Measurements from ENCODE around the gene GBE1. TPM values are rescaled to one million over a fixed set of nuclear protein-coding genes. Genes with fewer than 3 reads are reported as not detected.

Gene GBE1
- polyA plus RNA-seq, 1 of the 3 experiments (the other 2 are of a cell fraction): 14.2 TPM

DNA sequence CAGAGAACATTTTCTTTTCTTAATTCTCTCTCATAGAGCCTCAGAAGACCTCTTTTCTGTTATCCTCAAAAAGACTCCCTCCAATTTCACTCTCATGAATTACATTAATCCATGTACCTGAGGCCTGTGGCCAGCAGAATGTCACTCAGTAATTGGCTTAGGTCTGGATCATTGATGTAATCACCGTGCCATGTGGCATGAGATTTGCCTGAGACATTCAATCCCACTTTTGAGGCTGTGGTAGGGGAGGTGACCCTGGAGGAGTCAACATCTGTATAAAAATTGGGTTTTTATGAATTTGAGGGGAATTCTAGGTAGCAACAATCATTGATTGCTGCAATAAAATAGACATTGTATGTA is 295.3 kb downstream of the GBE1 start:
- Histone ChIP-seq H3K9me2 (no peaks in the 10 kb centered on the region), H3K4me2 (no peak overlapping the region), H3F3A (replicated peaks; ENCODE audit: insufficient read depth) (no peaks in the 10 kb centered on the region), H4K20me1 (ENCODE audit: insufficient read depth) (no peaks in the 10 kb centered on the region), H2AFZ (ENCODE audit: low read depth) (no peak overlapping the region), H3K9ac (no peak overlapping the region), H3K4me1 (ENCODE audit: control insufficient read depth in 1 of 2, insufficient read depth in 2 of 2, low read depth in 1 of 2, low read length in 1 of 2) (peaks cover 0 to 11% of the 10 kb centered on the region in 2 experiments; a peak in 2 of 4 replicates), H3K79me2 (ENCODE audit: insufficient read depth) (no peaks in the 10 kb centered on the region), H3K9me3 (no peaks in the 10 kb centered on the region), H3K27me3 (ENCODE audit: insufficient read depth) (no peaks in the 10 kb centered on the region), H3K27ac (ENCODE audit: low read depth in 2 of 2, low read length in 1 of 2) (no peak overlapping the region), H3K36me3 (replicated peaks in 1 of 2; ENCODE audit: control insufficient read depth in 1 of 2, insufficient read depth in 2 of 2, low read length in 1 of 2) (no peaks in the 10 kb centered on the region), H3K4me3 (ENCODE audit: low read depth in 2 of 2, low read length in 1 of 2) (no peak overlapping the region)
- TF ChIP-seq FOXJ3 (CRISPR knock-in tag; IDR thresholded peaks at IDR 0.05) (no peak), TEAD4 (IDR thresholded peaks at IDR 0.05; ENCODE audit: borderline replicate concordance, insufficient read depth) (no peak), USF2 (IDR thresholded peaks at IDR 0.05; ENCODE audit: borderline replicate concordance, low read depth, low read length) (no peak), SMC3 (IDR thresholded peaks at IDR 0.05; ENCODE audit: low read depth, low read length) (no peak), IRF3 (IDR thresholded peaks at IDR 0.05; ENCODE audit: low read depth, low read length) (no peak), POLR2AphosphoS5 (IDR thresholded peaks at IDR 0.05; ENCODE audit: low read depth, low read length) (no peak), RAD21 (IDR thresholded peaks at IDR 0.05; ENCODE audit: low read length) (no peak), MXI1 (IDR thresholded peaks at IDR 0.05; ENCODE audit: low read depth, low read length) (no peak), RFX5 (IDR thresholded peaks at IDR 0.05; ENCODE audit: low read length) (no peak)
- TF ChIP-seq, protein P1, sequence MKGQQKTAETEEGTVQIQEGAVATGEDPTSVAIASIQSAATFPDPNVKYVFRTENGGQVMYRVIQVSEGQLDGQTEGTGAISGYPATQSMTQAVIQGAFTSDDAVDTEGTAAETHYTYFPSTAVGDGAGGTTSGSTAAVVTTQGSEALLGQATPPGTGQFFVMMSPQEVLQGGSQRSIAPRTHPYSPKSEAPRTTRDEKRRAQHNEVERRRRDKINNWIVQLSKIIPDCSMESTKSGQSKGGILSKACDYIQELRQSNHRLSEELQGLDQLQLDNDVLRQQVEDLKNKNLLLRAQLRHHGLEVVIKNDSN (IDR thresholded peaks at IDR 0.05; ENCODE audit: borderline replicate concordance, low read depth): no peak
- 86% methylated on average over 1 of the region's 1 CpG for WGBS (ENCODE audit: low lambda C conversion rate)
- no peak for DNase-seq
- POLR2A ChIA-PET: no interaction called here
- CTCF ChIA-PET: interaction anchor here (0.9 to 1.3 kb wide), 2 partner anchors 13 to 18 kb away, joined by 3 read pairs; no protein-coding TSS in a partner anchor

DNA sequence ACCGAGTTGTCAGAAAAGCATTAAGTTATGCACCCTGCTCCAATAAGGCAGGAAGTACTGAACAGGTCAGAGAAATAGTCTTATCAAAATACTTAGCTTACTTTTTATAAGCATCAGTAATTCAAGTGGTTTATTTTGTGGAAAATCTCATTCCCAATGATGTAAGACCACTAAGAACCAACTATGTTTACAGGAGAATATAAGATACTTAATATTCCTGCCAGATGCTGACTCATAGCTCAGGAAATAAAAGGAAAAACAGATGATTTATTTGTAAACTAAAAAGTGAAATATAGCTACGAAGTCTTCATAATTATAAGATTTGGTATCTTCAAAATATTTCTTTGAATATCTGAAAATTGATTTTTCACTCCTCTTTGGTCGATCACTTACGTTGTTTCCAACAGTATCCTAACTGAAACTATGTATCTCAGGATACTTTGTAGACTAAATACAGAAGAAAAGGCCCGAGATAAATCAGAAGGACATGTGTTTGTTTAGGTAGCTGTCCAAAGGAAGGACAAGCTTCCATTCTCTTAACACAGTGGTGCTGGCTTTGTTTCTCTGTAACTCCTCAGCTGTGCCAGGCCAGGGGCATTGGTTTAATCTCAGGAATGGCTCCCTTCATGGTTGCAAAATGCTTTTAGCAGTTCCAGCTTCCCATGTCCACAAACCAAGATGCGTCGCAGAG is 295.8 kb downstream of the GBE1 start:
- no peak overlapping the region for H3K4me2 ChIP-seq
- H4K20me1 ChIP-seq (ENCODE audit: insufficient read depth): no peaks in the 10 kb centered on the region
- H3K9me2 ChIP-seq: no peaks in the 10 kb centered on the region
- H3K4me3 ChIP-seq (ENCODE audit: low read depth in 2 of 2, low read length in 1 of 2): no peak overlapping the region
- H3K36me3 ChIP-seq (replicated peaks in 1 of 2; ENCODE audit: control insufficient read depth in 1 of 2, insufficient read depth in 2 of 2, low read length in 1 of 2): no peaks in the 10 kb centered on the region
- peaks cover 0 to 11% of the 10 kb centered on the region in 2 experiments; a peak in 2 of 4 replicates for H3K4me1 ChIP-seq (ENCODE audit: control insufficient read depth in 1 of 2, insufficient read depth in 2 of 2, low read depth in 1 of 2, low read length in 1 of 2)
- no peaks in the 10 kb centered on the region for H3F3A ChIP-seq (replicated peaks; ENCODE audit: insufficient read depth)
- H3K9me3 ChIP-seq: no peaks in the 10 kb centered on the region
- no peaks in the 10 kb centered on the region for H3K27me3 ChIP-seq (ENCODE audit: insufficient read depth)
- H3K79me2 ChIP-seq (ENCODE audit: insufficient read depth): no peaks in the 10 kb centered on the region
- POLR2A ChIA-PET: no interaction called here
- CTCF ChIA-PET: interaction anchor here (0.9 to 1.3 kb wide), 3 partner anchors 13 to 18 kb away, joined by 3 read pairs; no protein-coding TSS in a partner anchor
- no peak for DNase-seq
- TF ChIP-seq CHD2 (IDR thresholded peaks at IDR 0.05; ENCODE audit: low read length, partially characterized antibody) (no peak), CTCF (IDR thresholded peaks at IDR 0.05) (no peak), RAD21 (IDR thresholded peaks at IDR 0.05; ENCODE audit: low read length) (no peak)
- H3K9ac ChIP-seq: no peak overlapping the region
- no peak overlapping the region for H3K27ac ChIP-seq (ENCODE audit: low read depth in 2 of 2, low read length in 1 of 2)
- H2AFZ ChIP-seq (ENCODE audit: low read depth): no peak overlapping the region
- 86% methylated on average over 7 of the region's 7 CpGs for WGBS (ENCODE audit: low lambda C conversion rate)
